Motor neuron (in vitro differentiated cells): ENCODE results near the gene PHYHIPL. TPM values are rescaled to one million over a fixed set of nuclear protein-coding genes. Genes with fewer than 3 reads are reported as not detected.
A peak's percentile ranks its signal among the peaks of the same experiment; 100 is the strongest.

Experiments
- ATAC-seq, 8 experiments: fragments of 200-7000 bp; cut with Tn5 transposase; replicated peaks in 6 of 8; 2 replicates each; pipeline ENCODE4 v1.8.0; 2021; ENCODE audit warnings: mild to moderate bottlenecking in 8 of 8, moderate library complexity in 8 of 8
- H3K27ac ChIP-seq, 2 donors: fragments of 250-450 bp; sonication (Bioruptor Pico); 2 replicates each; pipeline ENCODE4 v1.9.0; 2021; ENCODE audit warnings: antibody characterized with exemption in 2 of 2, mild to moderate bottlenecking in 2 of 2, moderate library complexity in 1 of 2
- H3K4me1 ChIP-seq, 2 donors: fragments of 250-450 bp; sonication (Bioruptor Pico); replicated peaks in 1 of 2; 2 replicates each; pipeline ENCODE4 v1.6.1; 2021; ENCODE audit warnings: antibody characterized with exemption in 2 of 2, mild to moderate bottlenecking in 2 of 2, moderate library complexity in 1 of 2
- H3K4me3 ChIP-seq, 5 donors: fragments of 250-450 bp; sonication (Bioruptor Pico); 2 replicates each; pipeline ENCODE4 v1.9.0; 2021; ENCODE audit warnings: antibody characterized with exemption in 5 of 5, mild to moderate bottlenecking in 5 of 5, moderate library complexity in 4 of 5
- WGBS, 10 experiments: fragments of 450-650 bp; shearing (Covaris generic); methylation state at CpG; one replicate each; pipeline ENCODE4 v1.0.0; 2022; 5-methylcytosine and 5-hydroxymethylcytosine counted together
- in situ Hi-C, 9 experiments: fragments of 400-800 bp; cut with MboI; loops; one replicate each; pipeline ENCODE4 v1.15.0; 2021; ENCODE audit warnings: low sequenced_read_pairs in 9 of 9, low pct_unique_long_range_greater_than_20kb in 2 of 9; ENCODE audit not compliant: unreplicated experiment in 9 of 9
- total RNA-seq, 8 experiments: library from RNA; unstranded; fragments of 300-600 nt; gene quantifications; 2 replicates each; pipeline versions ENCODE4 v1.2.3 to v1.2.4, GENCODE V29; 2022

The PHYHIPL gene
- total RNA-seq = 10 to 100 TPM in 5 of 8 experiments, under 1 TPM in 1, not detected in 2; 0.05 to 32.1 (median 23.5) TPM

DNA sequence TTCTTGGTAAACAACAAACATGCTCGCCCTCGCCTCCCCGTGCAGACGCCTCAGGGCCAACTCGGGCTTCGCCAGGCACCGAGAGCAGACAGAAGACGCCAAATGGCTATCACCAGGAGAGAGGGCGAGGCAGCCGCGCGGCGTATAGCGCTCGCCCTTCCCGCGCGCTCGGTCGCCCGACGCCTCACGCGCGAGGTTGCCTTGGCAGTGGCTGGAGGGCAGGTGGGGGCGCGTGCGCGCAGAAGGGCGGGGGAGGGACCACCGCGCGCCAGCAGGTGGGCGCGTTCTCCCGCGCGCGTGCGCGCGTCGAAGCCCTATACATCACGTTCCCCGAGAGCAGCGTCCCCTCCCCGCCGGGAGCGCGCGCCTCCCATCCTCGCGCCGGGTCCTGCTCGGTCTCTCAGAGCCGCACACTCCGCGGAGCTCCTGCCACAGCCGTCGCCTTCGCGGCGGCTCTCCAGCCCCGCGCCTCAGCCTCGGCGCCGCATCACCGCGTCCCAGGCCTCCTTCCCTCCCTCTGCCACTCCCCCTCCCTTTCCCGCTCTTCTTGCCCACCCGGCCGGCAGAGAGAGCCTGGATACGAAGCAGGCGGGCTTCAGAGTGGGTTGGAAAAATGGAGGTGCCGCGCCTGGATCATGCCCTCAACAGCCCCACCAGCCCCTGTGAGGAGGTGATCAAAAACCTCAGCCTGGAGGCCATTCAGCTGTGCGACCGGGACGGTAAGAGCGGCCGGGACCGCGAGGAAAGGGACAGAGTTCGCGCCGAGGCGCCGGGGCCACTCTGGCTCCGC is at the start of gene PHYHIPL:
PHYHIPL (plus strand) TSS at position 403 of the 790 bp plus-strand sequence; CDS start at position 614, 211 bp downstream.
- in situ Hi-C loops = loop anchor here in 2 of 9 experiments (25.0 kb wide), 2 partner anchors 214 to 389 kb away; no protein-coding TSS in a partner anchor
- Histone ChIP-seq H3K4me3 (peak within 1 kb of the TSS; percentile 47 to 99 (median 86)), H3K4me1 (peaks cover under 1 to 17% of the 10 kb centered on the region in 2 donors), H3K27ac (peak within 1 kb of the TSS; percentile 90 to 91)
- WGBS, 10 experiments = 0% methylated on average over 1 to 4 of the region's 90 CpGs; no CpG with 5 or more reads in 7 of the 10 experiments
- ATAC-seq = peak in 6 of 8 experiments; percentile 67 to 89 (median 86)

- in situ Hi-C loops = no loop called here
- Histone ChIP-seq H3K27ac (no peak overlapping the region), H3K4me3 (no peak overlapping the region), H3K4me1 (peaks cover 12 to 18% of the 10 kb centered on the region in 2 donors)
- WGBS, 10 experiments = 26 to 100% (median 63%) methylated on average over 1 to 3 of the region's 3 CpGs; no CpG with 5 or more reads in 1 of the 10 experiments
- no peak for ATAC-seq
Observed at GRCh38 chr10:59126991-59127390, 49.5 kb upstream of the PHYHIPL start.

DNA sequence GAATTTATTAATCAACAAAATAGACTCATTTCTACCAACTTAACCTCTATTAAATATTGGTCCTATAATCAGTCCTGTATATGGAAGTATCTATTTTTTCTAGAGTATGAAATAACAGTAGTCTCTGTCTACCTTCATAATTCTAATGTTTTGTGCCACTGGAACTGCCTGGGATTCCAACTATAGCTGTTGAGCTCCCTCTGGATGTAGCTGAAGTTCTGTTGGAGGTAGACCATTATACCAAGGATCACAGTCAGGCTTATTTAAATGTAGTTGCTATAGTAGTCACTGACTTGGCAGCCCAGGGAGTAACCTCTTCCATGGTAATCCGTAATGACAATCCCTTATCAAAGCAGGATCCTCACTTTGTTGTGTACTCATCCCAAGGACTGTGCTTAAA is 48.5 kb upstream of the PHYHIPL start:
- no peak for ATAC-seq
- Histone ChIP-seq H3K4me1 (peaks cover 22 to 28% of the 10 kb centered on the region in 2 donors), H3K4me3 (no peak overlapping the region), H3K27ac (no peak overlapping the region)
- in situ Hi-C loops = no loop called here
- WGBS, 10 experiments = 0 to 100% (median 42%) methylated on average over 1 of the region's 1 CpG; no CpG with 5 or more reads in 4 of the 10 experiments

DNA sequence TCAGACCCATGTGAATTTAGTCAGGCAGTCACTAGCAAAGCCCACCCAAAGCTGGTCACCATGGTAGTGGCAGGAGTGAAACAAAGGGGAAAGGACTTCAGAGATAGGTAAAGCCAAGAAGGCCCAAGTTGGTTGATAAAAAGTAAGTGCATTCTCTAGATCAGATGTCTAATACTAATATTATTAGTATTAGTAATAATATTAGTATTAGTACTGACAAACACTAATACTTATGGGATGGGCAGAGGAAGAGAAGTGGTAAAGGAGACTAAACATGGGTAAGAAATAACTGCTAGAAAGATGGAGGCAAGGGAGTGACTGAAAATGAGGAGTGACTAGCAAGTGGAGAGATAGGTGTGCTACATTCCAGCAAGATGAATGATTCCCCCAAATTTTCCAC is 46.6 kb upstream of the PHYHIPL start:
- Histone ChIP-seq H3K27ac (no peak overlapping the region), H3K4me3 (no peak overlapping the region), H3K4me1 (peaks cover 35 to 47% of the 10 kb centered on the region in 2 donors)
- in situ Hi-C loops = no loop called here
- ATAC-seq = no peak

DNA sequence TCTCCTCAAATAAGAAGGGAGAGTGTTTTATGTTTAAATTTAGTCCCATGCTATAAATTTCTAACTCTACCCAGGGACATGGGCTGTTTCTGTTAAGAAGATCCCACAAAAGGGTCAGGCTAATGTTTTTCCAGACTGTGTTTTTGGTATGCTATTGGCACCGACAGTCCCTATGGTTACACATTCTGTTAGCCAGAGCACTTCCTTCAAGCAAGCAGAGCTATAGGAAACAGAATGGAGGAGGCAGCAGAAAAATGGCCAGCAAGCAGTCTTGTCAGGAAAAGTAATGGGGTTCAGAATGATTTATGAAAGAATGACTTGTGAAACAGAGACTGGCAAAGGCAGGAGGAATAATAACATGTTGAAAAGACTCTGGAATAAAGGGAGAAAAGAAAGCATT is 44.8 kb upstream of the PHYHIPL start:
- in situ Hi-C loops = no loop called here

DNA sequence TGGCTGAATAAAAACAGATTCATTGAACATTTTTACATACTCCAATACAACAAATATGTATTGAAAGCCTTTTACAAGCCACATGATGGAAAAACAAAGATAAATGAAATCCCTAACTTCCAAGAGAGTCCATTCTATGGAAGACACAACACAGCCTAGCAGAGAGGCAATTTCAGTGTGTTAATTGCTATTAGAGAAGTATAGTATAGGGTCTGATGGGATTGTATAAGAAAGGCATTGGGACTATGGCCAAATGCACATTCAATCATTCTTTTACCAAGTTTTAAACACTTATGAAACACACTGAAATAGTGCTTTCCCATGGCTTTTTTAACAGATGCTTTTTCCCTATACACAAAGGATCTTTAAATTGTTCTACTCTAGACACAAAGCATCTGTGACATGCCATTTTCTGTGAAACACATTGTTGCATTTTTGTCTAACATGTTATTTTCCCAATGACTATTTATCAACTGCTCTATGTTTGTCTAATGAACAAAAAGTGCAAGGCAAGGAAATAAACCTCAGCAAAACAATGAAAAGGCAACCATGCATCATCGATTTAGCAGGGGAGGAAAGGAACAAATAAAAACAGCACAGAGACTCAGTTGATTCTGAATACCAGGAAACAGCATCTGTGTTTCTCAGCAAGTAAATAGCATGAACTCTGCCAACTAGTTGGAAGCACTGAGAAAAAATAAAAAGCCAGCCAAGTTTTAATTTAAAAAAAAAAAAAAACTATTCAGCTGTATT is 42.4 kb upstream of the PHYHIPL start:
- ATAC-seq = peak in 5 of 8 experiments; percentile 57 to 72 (median 67)
- Histone ChIP-seq H3K4me3 (no peak overlapping the region), H3K4me1 (peaks cover 40 to 45% of the 10 kb centered on the region in 2 donors), H3K27ac (peak overlapping the region in 1 of 2 donors; percentile 71)
- 0 to 67% (median 38%) methylated on average over 1 of the region's 1 CpG for WGBS, 10 experiments
- in situ Hi-C loops = no loop called here

More for the DNA sequence above, 44.8 kb upstream of the PHYHIPL start:
- peak in 5 of 8 experiments; percentile 61 to 87 (median 78) for ATAC-seq
- H3K27ac ChIP-seq = peak overlapping the region in 1 of 2 donors; percentile 67
- H3K4me1 ChIP-seq = peaks cover 40 to 47% of the 10 kb centered on the region in 2 donors
- H3K4me3 ChIP-seq = no peak overlapping the region
- WGBS, 10 experiments = 0 to 25% (median 0%) methylated on average over 1 of the region's 1 CpG; no CpG with 5 or more reads in 3 of the 10 experiments

- WGBS, 10 experiments = 20 to 100% (median 91%) methylated on average over 1 to 3 of the region's 3 CpGs; no CpG with 5 or more reads in 3 of the 10 experiments
- H3K4me1 ChIP-seq = peaks cover 40 to 45% of the 10 kb centered on the region in 2 donors
- no peak for ATAC-seq
- no peak overlapping the region for H3K4me3 ChIP-seq
- in situ Hi-C loops = no loop called here
- peak overlapping the region in 1 of 2 donors; percentile 71 for H3K27ac ChIP-seq
Observed at GRCh38 chr10:59134785-59135184, 41.7 kb upstream of the PHYHIPL start.

DNA sequence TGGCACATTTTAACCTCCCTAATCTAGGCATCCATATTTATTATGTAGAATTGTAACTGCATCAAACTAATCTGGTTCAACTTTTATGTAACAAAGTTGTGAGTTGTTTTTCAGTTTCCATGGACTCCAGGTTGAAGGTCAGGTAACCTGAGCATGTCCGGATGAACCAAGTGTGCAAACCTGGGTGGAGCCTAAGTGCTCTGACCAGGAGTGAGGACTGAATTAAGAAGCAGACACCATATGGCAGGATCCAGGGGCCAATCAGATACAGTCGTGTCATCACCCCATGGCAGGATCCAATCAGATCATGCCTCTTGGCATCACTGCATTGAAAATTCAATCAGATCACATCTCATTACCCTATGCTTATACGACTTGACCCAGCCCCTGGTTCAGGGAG is 41.2 kb upstream of the PHYHIPL start:
- peaks cover 40 to 45% of the 10 kb centered on the region in 2 donors for H3K4me1 ChIP-seq
- peak in 2 of 8 experiments; percentile 13 to 20 for ATAC-seq
- 0 to 63% (median 43%) methylated on average over 1 to 3 of the region's 3 CpGs; no CpG with 5 or more reads in 4 of the 10 experiments for WGBS, 10 experiments

DNA sequence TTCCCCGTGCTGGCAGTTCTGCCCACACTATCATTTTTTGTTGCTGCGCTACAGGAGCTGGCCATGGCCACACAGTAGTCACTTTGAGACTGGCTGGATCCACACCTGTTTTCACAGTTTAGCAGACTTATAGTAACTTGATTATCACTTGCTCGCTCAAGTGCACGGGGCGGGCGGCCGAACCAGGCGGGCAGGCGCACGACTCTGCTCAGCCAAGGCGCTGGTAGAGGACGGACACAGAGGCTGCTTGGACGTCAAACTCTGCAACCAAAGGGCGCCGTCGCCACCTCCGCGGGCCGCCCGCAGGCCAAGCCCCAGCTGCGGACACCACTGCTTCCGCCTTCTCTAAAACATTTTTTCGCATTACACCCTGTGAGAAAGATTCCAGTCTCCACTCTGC is 38.4 kb upstream of the PHYHIPL start:
- ATAC-seq = no peak
- Histone ChIP-seq H3K27ac (no peak overlapping the region), H3K4me3 (no peak overlapping the region), H3K4me1 (peaks cover 24 to 26% of the 10 kb centered on the region in 2 donors)
- WGBS, 10 experiments = 30 to 100% (median 89%) methylated on average over 1 to 16 of the region's 23 CpGs; no CpG with 5 or more reads in 2 of the 10 experiments
- in situ Hi-C loops = no loop called here

More for the DNA sequence above, 41.2 kb upstream of the PHYHIPL start:
- Histone ChIP-seq H3K27ac (peak overlapping the region in 1 of 2 donors; percentile 9), H3K4me3 (no peak overlapping the region)
- in situ Hi-C loops = no loop called here

DNA sequence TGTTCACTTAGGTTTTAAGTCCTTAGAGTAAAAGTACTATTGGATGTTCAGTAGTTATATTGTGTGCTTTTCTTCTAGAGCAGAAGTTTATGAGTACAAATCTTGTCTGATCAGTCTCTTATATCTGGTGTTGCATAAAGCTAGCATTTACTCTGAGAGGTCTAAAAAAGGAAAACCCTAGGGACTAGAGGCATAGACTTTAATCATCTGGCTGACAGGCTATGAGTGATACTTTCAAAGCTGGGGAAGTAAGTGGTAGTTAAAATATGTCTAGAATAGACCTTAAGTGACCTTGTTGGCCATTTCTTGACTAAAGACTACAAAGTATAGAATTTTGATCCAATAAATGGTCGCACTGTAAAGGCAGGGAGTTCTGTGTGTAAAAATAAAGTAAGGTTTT is 32.9 kb upstream of the PHYHIPL start:
- Histone ChIP-seq H3K4me3 (no peak overlapping the region), H3K4me1 (peaks cover 2 to 9% of the 10 kb centered on the region in 2 donors), H3K27ac (no peak overlapping the region)
- in situ Hi-C loops = no loop called here
- 0 to 100% (median 63%) methylated on average over 1 of the region's 1 CpG for WGBS, 10 experiments
- peak in 3 of 8 experiments; percentile 60 to 79 (median 77) for ATAC-seq

- WGBS, 10 experiments = 5 to 100% (median 78%) methylated on average over 1 to 2 of the region's 2 CpGs; no CpG with 5 or more reads in 1 of the 10 experiments
- Histone ChIP-seq H3K4me1 (peaks cover 2 to 3% of the 10 kb centered on the region in 2 donors), H3K4me3 (no peak overlapping the region), H3K27ac (no peak overlapping the region)
- ATAC-seq = no peak
- in situ Hi-C loops = no loop called here
Observed at GRCh38 chr10:59148701-59149100, 27.7 kb upstream of the PHYHIPL start.

DNA sequence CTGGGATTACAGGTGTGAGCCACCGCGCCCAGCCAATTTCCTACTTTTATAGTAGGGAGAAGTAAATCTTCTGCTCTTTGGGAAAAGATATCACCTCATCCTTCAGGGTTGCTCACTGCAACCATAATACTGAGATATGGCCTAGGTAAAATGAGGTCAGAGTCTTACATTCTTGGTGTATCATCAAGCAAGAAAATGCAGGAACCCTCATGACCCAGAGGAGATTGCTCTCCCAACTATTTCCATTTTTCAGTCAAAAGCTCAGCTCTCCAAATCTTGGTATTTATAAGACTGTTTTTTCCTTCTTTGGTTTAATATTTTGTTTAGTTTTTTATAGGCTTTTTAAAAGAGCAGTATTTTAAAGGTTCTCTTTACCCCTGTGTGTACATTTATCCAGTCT is 20.9 kb upstream of the PHYHIPL start:
- in situ Hi-C loops = loop anchor here in 1 of 9 experiments (25.0 kb wide), 1 partner anchor 193 kb away; no protein-coding TSS in a partner anchor
- whole genome bisulfite sequencing, 10 experiments = 55 to 100% (median 80%) methylated on average over 2 of the region's 2 CpGs; no CpG with 5 or more reads in 7 of the 10 experiments
- H3K4me1 ChIP-seq = peaks cover 0 to 8% of the 10 kb centered on the region in 2 donors
- H3K4me3 ChIP-seq = no peak overlapping the region
- no peak for ATAC-seq
- H3K27ac ChIP-seq = no peak overlapping the region
